Nephron (organoid): Measurements from ENCODE around the gene MBD3L2.
A peak's percentile ranks its signal among the peaks of the same experiment; 100 is the strongest.
"Not testable (repeated sequence)": the region's sequence is repeated elsewhere in the genome, so short reads cannot be mapped to it uniquely, and the experiment has no call there.

Experiments
- H3K27ac Mint-ChIP-seq, 3 experiments: 2 replicates each; pipeline ENCODE4 v1.8.0; 2020; ENCODE audit warnings: mixed read lengths in 3 of 3, mild to moderate bottlenecking in 2 of 3, moderate library complexity in 1 of 3
- H3K27me3 Mint-ChIP-seq: 2 replicates; pipeline ENCODE4 v1.8.0; 2021; ENCODE audit warnings: low read depth, mild to moderate bottlenecking, moderate library complexity, mixed read lengths
- H3K36me3 Mint-ChIP-seq: 2 replicates; pipeline ENCODE4 v1.8.0; 2020; ENCODE audit warnings: low read depth, mixed read lengths
- H3K4me1 Mint-ChIP-seq: 2 replicates; pipeline ENCODE4 v1.8.0; 2020; ENCODE audit warnings: mixed read lengths
- H3K4me3 Mint-ChIP-seq, 3 experiments: 2 replicates each; pipeline ENCODE4 v1.8.0; 2020; ENCODE audit warnings: mild to moderate bottlenecking in 3 of 3, mixed read lengths in 3 of 3, moderate library complexity in 2 of 3
- H3K9me3 Mint-ChIP-seq: 2 replicates; pipeline ENCODE4 v1.8.0; 2020; ENCODE audit warnings: mixed read lengths
- TF ChIP-seq, protein P1 (sequence below), 3 experiments: fragments of 200-600 bp; sonication (generic); IDR thresholded peaks; one replicate each; pipeline ENCODE4 v1.5.0; 2021; ENCODE audit warnings: antibody characterized with exemption in 3 of 3; ENCODE audit not compliant: unreplicated experiment in 3 of 3

Gene MBD3L2

GRCh38 chr19:7049021-7049420 lies at the start of gene MBD3L2:
Gene MBD3L2, plus strand, starts transcription at chr19:7049321. Its CDS starts 53 bp downstream, at chr19:7049374.
- not testable (repeated sequence) for H3K36me3 Mint-ChIP-seq, H3K27ac Mint-ChIP-seq, H3K27me3 Mint-ChIP-seq, H3K9me3 Mint-ChIP-seq, H3K4me3 Mint-ChIP-seq, H3K4me1 Mint-ChIP-seq

GRCh38 chr19:6999933-7000332 lies 49.2 kb upstream of the MBD3L2 start:
- no peaks in the 10 kb centered on the region for H3K4me1 Mint-ChIP-seq
- H3K9me3 Mint-ChIP-seq = peaks cover 22% of the 10 kb centered on the region
- H3K27ac Mint-ChIP-seq = no peak overlapping the region
- peaks cover 4% of the 10 kb centered on the region for H3K36me3 Mint-ChIP-seq
- H3K4me3 Mint-ChIP-seq = no peak overlapping the region
- peaks cover 5% of the 10 kb centered on the region for H3K27me3 Mint-ChIP-seq
- TF ChIP-seq, protein P1, sequence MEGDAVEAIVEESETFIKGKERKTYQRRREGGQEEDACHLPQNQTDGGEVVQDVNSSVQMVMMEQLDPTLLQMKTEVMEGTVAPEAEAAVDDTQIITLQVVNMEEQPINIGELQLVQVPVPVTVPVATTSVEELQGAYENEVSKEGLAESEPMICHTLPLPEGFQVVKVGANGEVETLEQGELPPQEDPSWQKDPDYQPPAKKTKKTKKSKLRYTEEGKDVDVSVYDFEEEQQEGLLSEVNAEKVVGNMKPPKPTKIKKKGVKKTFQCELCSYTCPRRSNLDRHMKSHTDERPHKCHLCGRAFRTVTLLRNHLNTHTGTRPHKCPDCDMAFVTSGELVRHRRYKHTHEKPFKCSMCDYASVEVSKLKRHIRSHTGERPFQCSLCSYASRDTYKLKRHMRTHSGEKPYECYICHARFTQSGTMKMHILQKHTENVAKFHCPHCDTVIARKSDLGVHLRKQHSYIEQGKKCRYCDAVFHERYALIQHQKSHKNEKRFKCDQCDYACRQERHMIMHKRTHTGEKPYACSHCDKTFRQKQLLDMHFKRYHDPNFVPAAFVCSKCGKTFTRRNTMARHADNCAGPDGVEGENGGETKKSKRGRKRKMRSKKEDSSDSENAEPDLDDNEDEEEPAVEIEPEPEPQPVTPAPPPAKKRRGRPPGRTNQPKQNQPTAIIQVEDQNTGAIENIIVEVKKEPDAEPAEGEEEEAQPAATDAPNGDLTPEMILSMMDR (IDR thresholded peaks at IDR 0.05; ENCODE audit: unreplicated experiment in 3 of 3) = no peak

DNA sequence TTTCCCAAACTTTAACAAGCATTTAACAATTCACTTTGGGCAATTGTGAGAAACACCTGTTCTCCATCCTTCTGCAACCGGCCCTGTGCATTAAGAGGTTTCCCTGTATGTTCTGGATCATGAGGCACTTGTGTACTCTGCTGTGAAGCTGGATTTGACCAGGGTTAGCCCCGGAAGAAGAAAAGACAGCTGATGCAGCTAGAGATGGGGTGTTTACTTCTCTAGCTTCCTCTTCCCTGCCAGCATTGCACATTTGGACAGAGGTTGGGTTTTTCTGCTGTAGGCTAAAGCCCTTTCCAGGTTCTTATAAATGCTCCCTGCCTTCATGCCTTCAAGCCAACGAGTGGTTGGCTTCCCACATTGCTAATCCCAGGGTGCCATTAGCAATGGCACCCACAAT lies 48.8 kb upstream of the MBD3L2 start:
- Mint-ChIP-seq H3K27ac (no peak overlapping the region), H3K9me3 (peaks cover 18% of the 10 kb centered on the region), H3K4me3 (no peak overlapping the region), H3K4me1 (no peaks in the 10 kb centered on the region), H3K36me3 (peaks cover under 1% of the 10 kb centered on the region), H3K27me3 (peaks cover 5% of the 10 kb centered on the region)
- TF ChIP-seq, protein P1 (IDR thresholded peaks at IDR 0.05; ENCODE audit: unreplicated experiment in 3 of 3) = no peak

- TF ChIP-seq, protein P1 (IDR thresholded peaks at IDR 0.05; ENCODE audit: unreplicated experiment in 3 of 3) = no peak
- H3K27me3 Mint-ChIP-seq = peaks cover 5% of the 10 kb centered on the region
- H3K4me1 Mint-ChIP-seq = no peaks in the 10 kb centered on the region
- no peaks in the 10 kb centered on the region for H3K36me3 Mint-ChIP-seq
- no peak overlapping the region for H3K27ac Mint-ChIP-seq
- no peak overlapping the region for H3K4me3 Mint-ChIP-seq
- peaks cover 13% of the 10 kb centered on the region for H3K9me3 Mint-ChIP-seq
These were observed 48.3 kb upstream of the MBD3L2 start for GRCh38 chr19:7000816-7001215.

- Mint-ChIP-seq H3K27me3 (peaks cover 15% of the 10 kb centered on the region), H3K9me3 (peaks cover 9% of the 10 kb centered on the region), H3K36me3 (no peaks in the 10 kb centered on the region), H3K27ac (no peak overlapping the region), H3K4me1 (no peaks in the 10 kb centered on the region), H3K4me3 (no peak overlapping the region)
- TF ChIP-seq, protein P1 (IDR thresholded peaks at IDR 0.05; ENCODE audit: unreplicated experiment in 3 of 3) = peak; percentile 67 to 79 (median 71)
These were observed 44.7 kb upstream of the MBD3L2 start for GRCh38 chr19:7004313-7004931.

- Mint-ChIP-seq H3K36me3 (no peaks in the 10 kb centered on the region), H3K27me3 (peaks cover 15% of the 10 kb centered on the region), H3K4me3 (no peak overlapping the region), H3K4me1 (no peaks in the 10 kb centered on the region), H3K27ac (no peak overlapping the region), H3K9me3 (peaks cover 12% of the 10 kb centered on the region)
- TF ChIP-seq, protein P1 (IDR thresholded peaks at IDR 0.05; ENCODE audit: unreplicated experiment in 3 of 3) = no peak
These were observed 42.9 kb upstream of the MBD3L2 start for GRCh38 chr19:7006135-7006704.
